Fibroblast of the aortic adventitia (primary cell): Measurements from ENCODE around the gene BPIFB2. TPM values are rescaled to one million over a fixed set of nuclear protein-coding genes. Genes with fewer than 3 reads are reported as not detected.

Source experiments
- DNase-seq: peaks from one replicate; pipeline ENCODE4 v3.0.0-alpha.2; 2010; ENCODE audit warnings: low read depth
- H3K4me3 ChIP-seq: 2 replicates; pipeline ENCODE4 v1.5.1; 2011; ENCODE audit warnings: low read depth, mild to moderate bottlenecking, control low read depth, low read length, moderate library complexity
- CTCF ChIP-seq: IDR thresholded peaks from 2 replicates; pipeline ENCODE4 v1.5.1; 2011; ENCODE audit warnings: mild to moderate bottlenecking, low read length, control low read depth, inconsistent platforms; ENCODE audit not compliant: insufficient read depth
- total RNA-seq: library from RNA; depleted of rRNA; stranded (reverse); fragments of >200 nt; gene quantifications from 2 replicates; pipeline ENCODE4 v1.2.3, GENCODE V29; 2012; ENCODE audit warnings: low replicate concordance

BPIFB2 gene
- total RNA-seq, 1 donor, result not detected

GRCh38 chr20:33010674-33011449 is 3.4 kb downstream of the BPIFB2 start:
- no peak for TF ChIP-seq CTCF
- DNase-seq, result no peak
- H3K4me3 ChIP-seq, result no peak overlapping the region

GRCh38 chr20:33012327-33013189 is 5.1 kb downstream of the BPIFB2 start:
- TF ChIP-seq CTCF, result no peak
- DNase-seq, result no peak
- H3K4me3 ChIP-seq, result no peak overlapping the region

- no peak for TF ChIP-seq CTCF
- H3K4me3 ChIP-seq, result no peak overlapping the region
- DNase-seq, result no peak
These were observed 6.3 kb downstream of the BPIFB2 start for GRCh38 chr20:33013701-33014326.

- no peak for DNase-seq
- H3K4me3 ChIP-seq, result no peak overlapping the region
- TF ChIP-seq CTCF, result no peak
These were observed 7.0 kb downstream of the BPIFB2 start for GRCh38 chr20:33014336-33015113.

- no peak overlapping the region for H3K4me3 ChIP-seq
- TF ChIP-seq CTCF, result no peak
- DNase-seq, result no peak
These were observed 7.6 kb downstream of the BPIFB2 start for GRCh38 chr20:33015114-33015484.
